K562 (cell line): Measurements from ENCODE around the gene GTPBP6. TPM values are rescaled to one million over a fixed set of nuclear protein-coding genes. Genes with fewer than 3 reads are reported as not detected.
"Not testable (repeated sequence)": the region's sequence is repeated elsewhere in the genome, so short reads cannot be mapped to it uniquely, and the experiment has no call there.

Source experiments
- ATAC-seq: fragments of 200-7000 bp; cut with Tn5 transposase; 3 replicates; pipeline ENCODE4 v1.9.1; 2020; ENCODE audit warnings: moderate library complexity
- BruUV-seq: library from RNA; stranded (reverse); fragments of 400-500 nt; replicated peaks from 2 replicates; lab custom pipeline; 2021; lab: Mats Ljungman, UMichigan
- CTCF ChIA-PET: fragments of 300-600 bp; formaldehyde crosslinking; extraction: SDS; loops from one replicate; lab custom pipeline; 2021; ENCODE audit warnings: low intra/inter-chr PET ratio; lab: Yijun Ruan, JAX
- POLR2A ChIA-PET: fragments of 300-600, 350-650 bp; sonication (Branson Sonifier 250); formaldehyde crosslinking; extraction: SDS; loops from one replicate; lab custom pipeline; 2021; ENCODE audit warnings: antibody characterized with exemption, inconsistent platforms; lab: Yijun Ruan, JAX
- DNase-seq, 4 experiments: peaks; one replicate each; pipeline versions ENCODE4 v3.0.0 to v3.0.0-alpha.2; 2011 to 2018; ENCODE audit warnings: low spot score in 3 of 4, mixed read lengths in 3 of 4; ENCODE audit errors: extremely low read depth in 1 of 4
- FAIRE-seq: peaks from 2 replicates; lab custom pipeline; 2011; peaks lifted over from hg19 to GRCh38; lab: Jason Lieb, UNC
- H2AFZ ChIP-seq: 2 replicates; pipeline ENCODE4 v1.6.0; 2011; ENCODE audit warnings: low read depth, low read length, control low read depth, inconsistent platforms
- H3K27ac ChIP-seq: fragments of 200-600 bp; 3 replicates; pipeline ENCODE4 v1.8.0; 2011; ENCODE audit warnings: low read depth, mild to moderate bottlenecking, control low read depth, inconsistent platforms, low read length, moderate library complexity, mixed read lengths; ENCODE audit errors: extremely low read depth
- H3K27me3 ChIP-seq, 2 experiments: fragments of 300-600 bp in 1 of 2; 2 replicates in 1 of 2; 3 replicates in 1 of 2; pipeline versions ENCODE4 v1.6.0 to v1.8.0; 2011; ENCODE audit warnings: inconsistent platforms in 2 of 2, low read length in 2 of 2, mild to moderate bottlenecking in 1 of 2, mixed read lengths in 1 of 2, moderate library complexity in 1 of 2; ENCODE audit not compliant: control insufficient read depth in 2 of 2, insufficient read depth in 2 of 2
- H3K36me3 ChIP-seq: fragments of 300-600 bp; 3 replicates; pipeline ENCODE4 v1.8.0; 2011; ENCODE audit warnings: mild to moderate bottlenecking, low read length, inconsistent platforms; ENCODE audit not compliant: control insufficient read depth, insufficient read depth
- H3K4me1 ChIP-seq, 2 experiments: fragments of 200-600 bp in 1 of 2; replicated peaks in 1 of 2; 2 replicates in 1 of 2; 3 replicates in 1 of 2; pipeline versions ENCODE4 v1.5.1 to v1.8.0; 2011; ENCODE audit warnings: inconsistent platforms in 2 of 2, low read length in 2 of 2, mild to moderate bottlenecking in 1 of 2, mixed read lengths in 1 of 2, moderate library complexity in 1 of 2; ENCODE audit not compliant: control insufficient read depth in 2 of 2, insufficient read depth in 2 of 2
- H3K4me2 ChIP-seq: 2 replicates; pipeline ENCODE4 v1.6.1; 2011; ENCODE audit warnings: low read length, control low read depth, inconsistent platforms, mixed read lengths; ENCODE audit not compliant: insufficient read depth
- H3K4me3 ChIP-seq: fragments of 200-600 bp; sonication (generic), shearing (Covaris generic); 2 replicates; pipeline ENCODE4 v1.5.1; 2016; ENCODE audit warnings: control low read depth, inconsistent platforms
- H3K79me2 ChIP-seq: fragments of 200-600 bp; 3 replicates; pipeline ENCODE4 v1.8.0; 2011; ENCODE audit warnings: low read length, inconsistent platforms; ENCODE audit not compliant: control insufficient read depth, insufficient read depth
- H3K9ac ChIP-seq, 2 experiments: 2 replicates each; pipeline versions ENCODE4 v1.6.0 to v1.6.1; 2011; ENCODE audit warnings: low read depth in 2 of 2, low read length in 2 of 2, control low read depth in 1 of 2, inconsistent platforms in 1 of 2, mild to moderate bottlenecking in 1 of 2, mixed read lengths in 1 of 2; ENCODE audit not compliant: insufficient read depth in 1 of 2
- H3K9me1 ChIP-seq: one replicate; pipeline ENCODE4 v1.6.0; 2011; ENCODE audit warnings: inconsistent platforms, mild to moderate bottlenecking, low read length, moderate library complexity; ENCODE audit not compliant: control insufficient read depth, insufficient read depth
- H3K9me3 ChIP-seq: replicated peaks from 2 replicates; pipeline ENCODE4 v1.5.1; 2011; ENCODE audit warnings: low read depth, low read length, inconsistent platforms; ENCODE audit not compliant: control insufficient read depth, insufficient read depth
- H4K20me1 ChIP-seq: replicated peaks from 2 replicates; pipeline ENCODE4 v1.6.1; 2011; ENCODE audit warnings: low read length, inconsistent platforms, mixed read lengths; ENCODE audit not compliant: control insufficient read depth, insufficient read depth
- NELFE ChIP-seq: IDR thresholded peaks from 2 replicates; pipeline ENCODE4 v1.6.1; 2011; ENCODE audit warnings: mild to moderate bottlenecking; ENCODE audit not compliant: insufficient read depth, insufficient read length
- RBBP5 ChIP-seq: fragments of 200-600 bp; sonication (generic); IDR thresholded peaks from 2 replicates; pipeline ENCODE4 v1.6.1; 2012; ENCODE audit warnings: borderline replicate concordance, mild to moderate bottlenecking, low read length, control low read depth, inconsistent platforms; ENCODE audit not compliant: insufficient read depth, poor library complexity, severe bottlenecking
- RNF2 ChIP-seq: sonication (generic); IDR thresholded peaks from 2 replicates; pipeline ENCODE4 v1.6.1; 2016
- ZBTB40 ChIP-seq, 2 experiments: fragments of 450-650 bp in 1 of 2; sonication (generic) in 1 of 2; formaldehyde crosslinking in 1 of 2; IDR thresholded peaks; 2 replicates each; pipeline versions ENCODE4 v1.7.1 to v1.9.0; 2016 to 2022; ENCODE audit warnings: inconsistent platforms in 1 of 2, mild to moderate bottlenecking in 1 of 2, missing genetic modification reagents in 1 of 2
- ZNF165 ChIP-seq: fragments of 250-450 bp; sonication (Bioruptor Pico); IDR thresholded peaks from 2 replicates; pipeline ENCODE4 v1.4.0; 2020; ENCODE audit warnings: borderline replicate concordance
- ZNF3 ChIP-seq: fragments of 250-450 bp; sonication (Bioruptor Pico); IDR thresholded peaks from 2 replicates; pipeline ENCODE4 v1.5.0; 2021; ENCODE audit warnings: mild to moderate bottlenecking, moderate library complexity
- WGBS: fragments of 100-300 bp; shearing (Covaris generic); methylation state at CpG from one replicate; pipeline ENCODE4 v1.1.6; 2016; ENCODE audit warnings: low coverage, mixed read lengths; ENCODE audit not compliant: insufficient coverage; ENCODE audit errors: missing lambda C conversion rate; 5-methylcytosine and 5-hydroxymethylcytosine counted together
- in situ Hi-C: fragments of 300-500 bp; cut with MboI; formaldehyde crosslinking; loops from 4 replicates; pipeline ENCODE4 v1.15.0; 2018; ENCODE audit warnings: inconsistent platforms, mixed read lengths
- intact Hi-C: fragments of 100-400 bp; cut with micrococcal nuclease; formaldehyde crosslinking; loops from 2 replicates; pipeline ENCODE4 v1.14.2; 2022
- polyA plus RNA-seq, 8 experiments: library from polyadenylated mRNA; depleted of rRNA in 4 of 8; stranded (reverse) in 5 of 8; unstranded in 3 of 8; fragments of >200 nt; fragmentation: Nextera tagmentation in 2 of 8; fragmentation: Illumina TruSeq in 1 of 8; extraction: Ambion mirVana in 2 of 8; extraction: Trizol in 1 of 8; gene quantifications; 2 replicates each; pipeline versions ENCODE4 v1.2.1 to v1.2.3, GENCODE V29; 2011 to 2014; ENCODE audit warnings: inconsistent platforms in 1 of 8, missing spikeins in 1 of 8
- total RNA-seq, 7 experiments: library from RNA; depleted of rRNA in 6 of 7; stranded (reverse); fragments of >200 nt in 6 of 7; fragmentation: Illumina TruSeq in 2 of 7; extraction: Trizol in 2 of 7; gene quantifications; 2 replicates each; pipeline versions ENCODE4 v1.2.1 to v1.2.3, GENCODE V29; 2011 to 2021; ENCODE audit warnings: low replicate concordance in 1 of 7

Gene GTPBP6
- total and polyA plus RNA-seq, 9 of the 15 experiments (the other 6 are each of a cell fraction or from before 2014, with no cell fraction given) = 0.24 to 35.2 (median 8.0) TPM

- peaks cover 10 to 24% of the 10 kb centered on the region in 2 experiments for H3K4me1 ChIP-seq
- FAIRE-seq, POLR2A ChIA-PET, DNase-seq, H3K9ac ChIP-seq, H3K27me3 ChIP-seq, H3K9me1 ChIP-seq, BruUV-seq, H3K79me2 ChIP-seq, H3K9me3 ChIP-seq, H3K36me3 ChIP-seq, H2AFZ ChIP-seq, H3K4me3 ChIP-seq, ATAC-seq, H3K4me2 ChIP-seq, H4K20me1 ChIP-seq, CTCF ChIA-PET, intact Hi-C loops, in situ Hi-C loops, H3K27ac ChIP-seq: not testable (repeated sequence)
- WGBS = 28% methylated on average over 10 of the region's 14 CpGs
These were observed 61.5 kb downstream of the GTPBP6 start for GRCh38 chrX:257054-257453.

- H4K20me1 ChIP-seq = no peaks in the 10 kb centered on the region
- H3K4me3 ChIP-seq = no peak overlapping the region
- intact Hi-C loops (no loop called here), in situ Hi-C loops (no loop called here)
- no TSS peak for BruUV-seq
- no peak overlapping the region for H2AFZ ChIP-seq
- H3K4me2 ChIP-seq = no peak overlapping the region
- FAIRE-seq (no peak), DNase-seq (no peak), ATAC-seq (no peak)
- ChIA-PET CTCF (no interaction called here), POLR2A (no interaction called here)
- H3K9me3 ChIP-seq = no peaks in the 10 kb centered on the region
- no peak overlapping the region for H3K9ac ChIP-seq
- H3K27me3 ChIP-seq = no peaks in the 10 kb centered on the region; a peak in 2 of 5 replicates
- H3K9me1 ChIP-seq = no peaks in the 10 kb centered on the region
- no peaks in the 10 kb centered on the region for H3K79me2 ChIP-seq
- H3K4me1 ChIP-seq = peaks cover 6 to 16% of the 10 kb centered on the region in 2 experiments
- no peaks in the 10 kb centered on the region for H3K36me3 ChIP-seq
- 53% methylated on average over 16 of the region's 28 CpGs for WGBS
- H3K27ac ChIP-seq = no peak overlapping the region
- TF ChIP-seq ZNF3 (CRISPR knock-in tag) (no peak), RNF2 (no peak), RBBP5 (no peak), NELFE (no peak), ZNF165 (no peak), ZBTB40 (IDR thresholded peaks at IDR 0.05) (no peak), ZBTB40 (CRISPR knock-in tag; IDR thresholded peaks at IDR 0.05) (no peak)
These were observed 62.7 kb downstream of the GTPBP6 start for GRCh38 chrX:255923-256331.
